IPS-18a (cell line): ENCODE results near the gene RET.
A peak's percentile ranks its signal among the peaks of the same experiment; 100 is the strongest.

Experiments used
- H3K27ac ChIP-seq: one replicate; pipeline ENCODE4 v1.5.1; 2013; ENCODE audit warnings: low read length
- H3K27me3 ChIP-seq: one replicate; pipeline ENCODE4 v1.6.1; 2013; ENCODE audit warnings: mild to moderate bottlenecking, low read length; ENCODE audit not compliant: control insufficient read depth, insufficient read depth
- H3K36me3 ChIP-seq: one replicate; pipeline ENCODE4 v1.6.1; 2013; ENCODE audit warnings: low read depth, low read length; ENCODE audit not compliant: control insufficient read depth
- H3K4me1 ChIP-seq: one replicate; pipeline ENCODE4 v1.6.1; 2013; ENCODE audit warnings: low read depth, low read length; ENCODE audit not compliant: control insufficient read depth
- H3K4me3 ChIP-seq: one replicate; pipeline ENCODE4 v1.5.1; 2013; ENCODE audit warnings: low read length
- H3K9ac ChIP-seq: one replicate; pipeline ENCODE4 v1.6.1; 2013; ENCODE audit warnings: mild to moderate bottlenecking, low read length, moderate library complexity
- H3K9me3 ChIP-seq: one replicate; pipeline ENCODE4 v1.6.1; 2013; ENCODE audit warnings: low read depth, low read length; ENCODE audit not compliant: control insufficient read depth

Gene RET

GRCh38 chr10:43105102-43105955 is 28.5 kb downstream of the RET start:
- H3K9ac ChIP-seq = peak overlapping the region; percentile 26
- peaks cover 20% of the 10 kb centered on the region for H3K27me3 ChIP-seq
- H3K9me3 ChIP-seq = no peaks in the 10 kb centered on the region
- H3K4me1 ChIP-seq = peaks cover 4% of the 10 kb centered on the region
- H3K36me3 ChIP-seq = no peaks in the 10 kb centered on the region
- H3K4me3 ChIP-seq = peak overlapping the region; percentile 69
- H3K27ac ChIP-seq = no peak overlapping the region

DNA sequence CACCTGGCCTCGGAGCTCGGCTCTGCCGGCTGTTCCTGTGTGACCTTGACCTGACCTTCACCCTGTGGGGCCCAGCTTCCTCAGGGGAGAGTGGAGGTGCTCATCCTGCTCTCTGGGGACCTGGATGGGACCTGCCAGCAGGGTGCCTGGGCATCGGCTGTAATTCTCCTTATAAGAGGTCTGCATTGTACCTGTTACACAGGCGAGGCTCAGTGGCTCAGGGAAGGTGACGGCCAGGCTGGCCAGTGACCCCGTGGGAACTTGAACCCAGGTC is 29.0 kb downstream of the RET start:
- Histone ChIP-seq H3K27ac (no peak overlapping the region), H3K4me1 (peaks cover 4% of the 10 kb centered on the region), H3K9ac (no peak overlapping the region), H3K27me3 (peaks cover 20% of the 10 kb centered on the region), H3K4me3 (no peak overlapping the region), H3K9me3 (no peaks in the 10 kb centered on the region), H3K36me3 (no peaks in the 10 kb centered on the region)

GRCh38 chr10:43106256-43107091 is 29.6 kb downstream of the RET start:
- H3K27ac ChIP-seq = no peak overlapping the region
- H3K9me3 ChIP-seq = no peaks in the 10 kb centered on the region
- peaks cover 20% of the 10 kb centered on the region for H3K27me3 ChIP-seq
- no peaks in the 10 kb centered on the region for H3K36me3 ChIP-seq
- no peak overlapping the region for H3K9ac ChIP-seq
- H3K4me3 ChIP-seq = no peak overlapping the region
- peaks cover 4% of the 10 kb centered on the region for H3K4me1 ChIP-seq

DNA sequence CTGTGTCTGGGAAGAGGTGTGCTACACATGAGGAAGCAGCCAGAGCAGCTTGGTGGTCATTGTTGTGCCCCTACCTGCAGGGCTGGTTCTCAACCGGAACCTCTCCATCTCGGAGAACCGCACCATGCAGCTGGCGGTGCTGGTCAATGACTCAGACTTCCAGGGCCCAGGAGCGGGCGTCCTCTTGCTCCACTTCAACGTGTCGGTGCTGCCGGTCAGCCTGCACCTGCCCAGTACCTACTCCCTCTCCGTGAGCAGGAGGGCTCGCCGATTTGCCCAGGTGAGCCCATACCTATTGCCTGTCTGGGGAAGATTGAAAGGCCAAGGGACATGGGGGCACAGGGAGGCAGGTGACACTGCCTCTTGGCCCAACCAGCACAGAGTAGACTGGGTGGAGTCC is 32.1 kb downstream of the RET start:
- H3K27ac ChIP-seq = no peak overlapping the region
- H3K4me1 ChIP-seq = peaks cover 4% of the 10 kb centered on the region
- H3K9me3 ChIP-seq = no peaks in the 10 kb centered on the region
- H3K4me3 ChIP-seq = no peak overlapping the region
- H3K27me3 ChIP-seq = peaks cover 13% of the 10 kb centered on the region
- no peak overlapping the region for H3K9ac ChIP-seq
- H3K36me3 ChIP-seq = no peaks in the 10 kb centered on the region

- H3K9ac ChIP-seq = no peak overlapping the region
- H3K36me3 ChIP-seq = no peaks in the 10 kb centered on the region
- no peak overlapping the region for H3K27ac ChIP-seq
- peaks cover 4% of the 10 kb centered on the region for H3K4me1 ChIP-seq
- H3K27me3 ChIP-seq = peaks cover 5% of the 10 kb centered on the region
- H3K4me3 ChIP-seq = no peak overlapping the region
- H3K9me3 ChIP-seq = no peaks in the 10 kb centered on the region
These were observed 32.9 kb downstream of the RET start for GRCh38 chr10:43109671-43110249.

DNA sequence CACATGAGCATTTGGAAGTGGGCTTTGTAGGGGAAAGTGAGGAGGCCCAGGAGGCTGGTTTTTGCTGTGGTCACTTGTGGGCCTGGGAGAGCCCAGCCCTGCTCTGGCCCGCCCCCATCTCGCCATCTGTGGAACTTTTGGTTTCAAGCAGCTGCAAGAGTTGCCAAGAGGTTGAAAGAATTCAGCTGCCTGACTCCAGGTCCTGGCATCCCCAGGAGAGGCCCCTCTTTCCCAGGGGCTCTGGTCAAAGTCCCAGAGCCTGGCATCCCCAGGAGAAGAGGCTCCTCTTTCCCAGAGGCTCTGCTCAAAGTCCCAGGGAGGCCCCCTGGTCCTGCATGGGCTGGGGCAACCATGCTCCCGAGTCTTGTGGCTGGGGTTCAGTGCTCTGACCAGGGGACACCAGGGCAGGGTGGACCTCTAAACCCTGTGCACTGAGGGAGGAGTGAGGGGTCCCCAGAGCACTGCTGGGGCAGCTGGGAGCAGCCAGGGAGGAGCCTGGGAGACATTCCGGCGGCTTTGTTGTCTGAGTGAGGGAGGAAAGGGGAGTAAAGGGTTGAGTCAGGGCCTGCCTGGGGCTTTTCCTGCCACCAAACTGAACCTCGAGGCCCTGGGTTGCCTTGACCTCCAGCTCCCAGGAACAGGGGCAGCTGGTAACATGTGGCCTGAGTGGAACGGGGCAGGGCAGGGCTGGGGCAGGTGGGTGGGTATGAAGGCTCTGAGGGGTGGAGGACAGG is 33.6 kb downstream of the RET start:
- Histone ChIP-seq H3K9ac (no peak overlapping the region), H3K27ac (no peak overlapping the region), H3K9me3 (no peaks in the 10 kb centered on the region), H3K27me3 (no peaks in the 10 kb centered on the region), H3K4me3 (no peak overlapping the region), H3K4me1 (peaks cover 4% of the 10 kb centered on the region), H3K36me3 (no peaks in the 10 kb centered on the region)

GRCh38 chr10:43111101-43111500 is 34.2 kb downstream of the RET start:
- Histone ChIP-seq H3K4me1 (no peaks in the 10 kb centered on the region), H3K36me3 (no peaks in the 10 kb centered on the region), H3K9me3 (no peaks in the 10 kb centered on the region)

GRCh38 chr10:43111921-43112607 is 35.2 kb downstream of the RET start:
- H3K9me3 ChIP-seq = no peaks in the 10 kb centered on the region
- no peak overlapping the region for H3K27ac ChIP-seq
- no peaks in the 10 kb centered on the region for H3K36me3 ChIP-seq
- H3K4me3 ChIP-seq = no peak overlapping the region
- H3K9ac ChIP-seq = no peak overlapping the region
- no peaks in the 10 kb centered on the region for H3K4me1 ChIP-seq
- no peaks in the 10 kb centered on the region for H3K27me3 ChIP-seq

More at GRCh38 chr10:43111101-43111500, 34.2 kb downstream of the RET start:
- no peak overlapping the region for H3K4me3 ChIP-seq
- no peak overlapping the region for H3K27ac ChIP-seq
- H3K27me3 ChIP-seq = no peaks in the 10 kb centered on the region
- no peak overlapping the region for H3K9ac ChIP-seq

DNA sequence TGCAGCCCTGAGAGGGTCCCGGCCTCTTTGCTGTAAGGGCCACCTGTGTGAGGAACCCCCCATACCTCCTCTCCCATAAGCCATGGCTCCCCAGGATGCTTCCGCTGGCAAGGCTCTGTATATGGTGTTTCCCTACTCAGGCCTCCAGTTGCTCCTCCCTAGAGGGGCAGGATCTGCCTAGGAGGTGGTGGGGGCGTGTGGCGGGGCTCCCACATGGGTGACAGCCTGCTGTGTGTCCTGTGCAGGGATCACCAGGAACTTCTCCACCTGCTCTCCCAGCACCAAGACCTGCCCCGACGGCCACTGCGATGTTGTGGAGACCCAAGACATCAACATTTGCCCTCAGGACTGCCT is 35.7 kb downstream of the RET start:
- Histone ChIP-seq H3K9ac (no peak overlapping the region), H3K4me1 (no peaks in the 10 kb centered on the region), H3K4me3 (no peak overlapping the region), H3K9me3 (no peaks in the 10 kb centered on the region), H3K27ac (no peak overlapping the region), H3K36me3 (no peaks in the 10 kb centered on the region), H3K27me3 (no peaks in the 10 kb centered on the region)

DNA sequence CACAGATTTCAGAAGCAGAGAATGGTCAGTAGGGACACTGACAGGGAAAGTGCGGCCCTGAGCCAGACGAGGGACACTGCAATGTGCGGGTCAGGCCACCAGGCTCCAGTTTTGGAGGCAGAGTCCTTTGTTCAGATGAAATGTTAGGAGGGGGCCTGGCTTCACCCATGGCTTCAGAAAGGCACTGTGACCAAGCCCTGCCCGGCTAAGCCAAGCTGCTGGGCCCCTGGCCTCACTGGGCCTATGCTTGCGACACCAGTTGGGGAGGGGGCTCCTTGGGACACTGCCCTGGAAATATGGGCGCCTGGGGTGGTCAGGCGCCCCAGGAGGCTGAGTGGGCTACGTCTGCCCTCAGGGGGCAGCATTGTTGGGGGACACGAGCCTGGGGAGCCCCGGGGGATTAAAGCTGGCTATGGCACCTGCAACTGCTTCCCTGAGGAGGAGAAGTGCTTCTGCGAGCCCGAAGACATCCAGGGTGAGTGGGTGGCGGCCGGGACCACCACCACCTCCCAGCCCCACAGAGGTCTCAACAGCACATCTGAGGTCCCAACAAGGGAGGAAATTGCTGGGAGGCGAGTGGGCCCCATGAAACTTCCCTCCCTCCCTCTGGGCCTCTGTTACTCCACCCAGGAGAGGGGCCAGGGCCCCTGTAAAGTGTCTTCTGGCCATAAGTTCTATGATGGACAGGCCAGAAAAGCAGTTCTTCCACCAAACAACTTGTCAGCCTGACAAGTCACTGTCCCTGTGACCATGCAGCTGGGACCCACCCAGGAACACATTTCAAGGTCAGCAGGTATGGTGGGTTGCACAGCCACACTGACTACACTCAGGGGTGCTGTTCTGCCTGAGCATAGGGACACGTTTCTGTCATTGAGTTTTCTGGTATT is 36.6 kb downstream of the RET start:
- H3K9ac ChIP-seq = no peak overlapping the region
- no peaks in the 10 kb centered on the region for H3K27me3 ChIP-seq
- H3K27ac ChIP-seq = no peak overlapping the region
- no peaks in the 10 kb centered on the region for H3K36me3 ChIP-seq
- no peak overlapping the region for H3K4me3 ChIP-seq
- no peaks in the 10 kb centered on the region for H3K9me3 ChIP-seq
- no peaks in the 10 kb centered on the region for H3K4me1 ChIP-seq
